Activated naive CD4-positive, alpha-beta T cell treated with anti-CD3 and anti-CD28 coated beads, Interleukin-2, amount 50 U/mL, for 72 hours (primary cell): ENCODE data around the gene ASB1. TPM values are rescaled to one million over a fixed set of nuclear protein-coding genes. Genes with fewer than 3 reads are reported as not detected.

ENCODE experiments used
- ATAC-seq, 2 donors: fragments of 150-1000 bp; cut with Tn5 transposase; 2 replicates each; pipeline ENCODE4 v1.10.0; 2021; ENCODE audit warnings: mild to moderate bottlenecking in 2 of 2, moderate library complexity in 2 of 2
- DNase-seq, 2 donors: peaks; one replicate each; pipeline ENCODE4 v3.0.0; 2021 to 2022; ENCODE audit warnings: low spot score in 2 of 2
- H3K27ac Mint-ChIP-seq, 2 donors: one replicate each; pipeline ENCODE4 v1.8.0; 2022; ENCODE audit warnings: mild to moderate bottlenecking in 2 of 2, mixed read lengths in 2 of 2
- H3K36me3 Mint-ChIP-seq, 2 donors: one replicate each; pipeline ENCODE4 v1.8.0; 2022; ENCODE audit warnings: mixed read lengths in 2 of 2
- H3K9me3 Mint-ChIP-seq, 2 donors: one replicate each; pipeline ENCODE4 v1.8.0; 2022; ENCODE audit warnings: mixed read lengths in 2 of 2
- total RNA-seq, 2 donors: library from RNA; stranded (reverse); gene quantifications; one replicate each; pipeline ENCODE4 v1.2.3, GENCODE V29; 2022

The ASB1 gene
- total RNA-seq, 2 donors from 2014 or later = 33.9 to 42.0 TPM

- peaks cover 12 to 18% of the 10 kb centered on the region in 2 donors for H3K36me3 Mint-ChIP-seq
- H3K9me3 Mint-ChIP-seq = peaks cover 6 to 12% of the 10 kb centered on the region in 2 donors
- no peak for ATAC-seq
- DNase-seq = no peak
- peak overlapping the region in 1 of 2 donors; percentile 41 for H3K27ac Mint-ChIP-seq
Observed at GRCh38 chr2:238465487-238466242, 38.9 kb downstream of the ASB1 start.

- peak overlapping the region in 1 of 2 donors; percentile 41 for H3K27ac Mint-ChIP-seq
- ATAC-seq = no peak
- H3K36me3 Mint-ChIP-seq = peaks cover 12 to 18% of the 10 kb centered on the region in 2 donors
- H3K9me3 Mint-ChIP-seq = peaks cover 6 to 12% of the 10 kb centered on the region in 2 donors
- no peak for DNase-seq
Observed at GRCh38 chr2:238466243-238466756, 39.6 kb downstream of the ASB1 start.

- peaks cover 6 to 12% of the 10 kb centered on the region in 2 donors for H3K9me3 Mint-ChIP-seq
- H3K36me3 Mint-ChIP-seq = peaks cover 13 to 20% of the 10 kb centered on the region in 2 donors
- H3K27ac Mint-ChIP-seq = no peak overlapping the region
- DNase-seq (no peak), ATAC-seq (no peak)
Observed at GRCh38 chr2:238467062-238467461, 40.3 kb downstream of the ASB1 start.

GRCh38 chr2:238467792-238468191 lies 41.1 kb downstream of the ASB1 start:
- no peak overlapping the region for H3K27ac Mint-ChIP-seq
- H3K9me3 Mint-ChIP-seq = peaks cover 13 to 17% of the 10 kb centered on the region in 2 donors
- no peak for DNase-seq
- no peak for ATAC-seq
- H3K36me3 Mint-ChIP-seq = peaks cover 20 to 23% of the 10 kb centered on the region in 2 donors

GRCh38 chr2:238469155-238469554 lies 42.4 kb downstream of the ASB1 start:
- ATAC-seq = no peak
- H3K27ac Mint-ChIP-seq = no peak overlapping the region
- DNase-seq = no peak
- H3K9me3 Mint-ChIP-seq = peaks cover 24 to 25% of the 10 kb centered on the region in 2 donors
- peaks cover 33 to 34% of the 10 kb centered on the region in 2 donors for H3K36me3 Mint-ChIP-seq

DNA sequence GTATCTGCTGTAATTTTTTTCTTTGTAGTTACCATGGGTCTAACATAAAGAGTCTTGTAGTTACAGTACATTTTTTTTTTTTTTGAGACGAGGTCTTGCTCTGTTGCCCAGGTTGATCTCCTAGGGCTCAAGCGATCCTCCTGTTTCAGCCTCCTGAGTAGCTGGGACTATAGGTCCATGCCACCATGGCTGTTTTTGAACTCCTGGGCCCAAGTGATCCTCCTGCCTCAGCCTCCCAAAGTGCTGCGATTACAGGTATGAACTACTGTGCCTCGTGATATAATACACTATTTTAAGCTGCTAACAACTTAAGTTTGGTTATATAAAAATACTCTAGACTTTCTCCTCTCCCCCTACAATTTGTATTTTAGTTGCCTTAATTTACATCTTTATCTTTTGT lies 46.3 kb downstream of the ASB1 start:
- H3K9me3 Mint-ChIP-seq = peaks cover 27 to 32% of the 10 kb centered on the region in 2 donors
- H3K36me3 Mint-ChIP-seq = peaks cover 39 to 46% of the 10 kb centered on the region in 2 donors
- ATAC-seq (no peak), DNase-seq (no peak)
- H3K27ac Mint-ChIP-seq = no peak overlapping the region

DNA sequence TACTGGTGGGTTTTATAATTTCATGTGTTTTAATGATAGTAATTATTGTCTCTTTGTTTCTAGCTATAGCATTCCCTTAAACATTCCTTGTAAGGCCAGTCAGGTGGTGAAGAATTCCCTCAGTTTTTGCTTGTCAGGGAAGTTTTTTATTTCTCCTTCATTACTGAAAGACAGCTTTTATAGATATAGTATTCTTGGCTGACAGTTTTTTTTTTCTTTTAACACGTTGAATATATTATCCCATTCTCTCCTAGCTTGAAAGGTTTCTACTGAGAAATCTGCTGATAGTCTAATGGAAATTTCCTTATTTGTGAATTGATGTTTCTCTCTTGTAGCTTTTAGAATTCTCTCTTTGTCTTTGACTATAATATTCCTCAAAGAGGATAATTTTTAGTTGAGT lies 46.8 kb downstream of the ASB1 start:
- DNase-seq (no peak), ATAC-seq (no peak)
- peaks cover 43 to 44% of the 10 kb centered on the region in 2 donors for H3K36me3 Mint-ChIP-seq
- H3K9me3 Mint-ChIP-seq = peaks cover 27 to 37% of the 10 kb centered on the region in 2 donors
- H3K27ac Mint-ChIP-seq = no peak overlapping the region

DNA sequence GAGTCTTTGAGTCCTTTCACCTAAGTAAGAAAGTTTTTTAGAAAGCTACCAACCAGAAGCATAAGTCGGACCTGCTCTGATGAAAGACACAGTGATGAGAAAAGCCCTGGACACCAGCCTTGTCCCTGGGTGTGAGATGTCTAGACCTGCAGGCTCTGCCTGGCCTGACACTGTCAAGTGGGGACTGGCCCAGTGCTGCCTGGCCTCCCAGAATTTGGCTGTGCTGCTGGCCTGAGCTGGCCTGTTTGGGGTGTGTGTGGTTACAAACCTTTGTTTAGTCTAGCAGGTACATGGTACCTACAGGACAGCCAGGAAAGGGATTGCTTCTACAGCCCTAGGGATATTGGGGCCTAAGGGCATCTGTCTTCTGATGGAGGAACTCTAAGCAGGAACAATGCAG lies 48.3 kb downstream of the ASB1 start:
- ATAC-seq (no peak), DNase-seq (no peak)
- Mint-ChIP-seq H3K9me3 (peaks cover 20 to 36% of the 10 kb centered on the region in 2 donors), H3K36me3 (peaks cover 32 to 35% of the 10 kb centered on the region in 2 donors), H3K27ac (no peak overlapping the region)

- no peak overlapping the region for H3K27ac Mint-ChIP-seq
- peaks cover 28 to 34% of the 10 kb centered on the region in 2 donors for H3K36me3 Mint-ChIP-seq
- peaks cover 19 to 41% of the 10 kb centered on the region in 2 donors for H3K9me3 Mint-ChIP-seq
- DNase-seq (no peak), ATAC-seq (no peak)
Observed at GRCh38 chr2:238475566-238475965, 48.8 kb downstream of the ASB1 start.

DNA sequence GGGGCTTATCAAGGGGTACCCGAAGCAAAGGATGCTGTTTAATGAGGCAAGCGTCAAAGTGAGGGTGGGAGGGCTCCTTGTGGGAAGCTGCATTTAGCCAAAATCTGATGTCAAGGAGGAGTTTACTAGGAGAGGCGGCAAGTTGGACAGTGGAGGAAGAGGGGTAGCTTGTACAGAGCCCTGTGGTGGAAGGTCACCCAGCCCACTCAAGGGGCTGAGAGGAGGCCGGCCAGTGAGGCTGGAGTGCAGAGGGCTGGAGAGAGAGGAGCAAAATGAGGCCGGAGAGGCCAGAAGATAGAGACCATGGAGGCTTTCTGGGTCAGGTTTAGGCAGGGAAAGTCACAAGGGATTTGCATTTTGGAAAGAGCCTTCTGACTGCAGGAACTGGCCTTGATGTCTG lies 49.5 kb downstream of the ASB1 start:
- H3K36me3 Mint-ChIP-seq = peaks cover 28 to 34% of the 10 kb centered on the region in 2 donors
- H3K9me3 Mint-ChIP-seq = peaks cover 19 to 42% of the 10 kb centered on the region in 2 donors
- H3K27ac Mint-ChIP-seq = peak overlapping the region in 1 of 2 donors; percentile 6
- DNase-seq (no peak), ATAC-seq (no peak)

GRCh38 chr2:238478216-238478615 lies 51.5 kb downstream of the ASB1 start:
- DNase-seq (no peak), ATAC-seq (no peak)
- Mint-ChIP-seq H3K36me3 (peaks cover 21 to 23% of the 10 kb centered on the region in 2 donors), H3K27ac (no peak overlapping the region), H3K9me3 (peaks cover 12 to 31% of the 10 kb centered on the region in 2 donors)

DNA sequence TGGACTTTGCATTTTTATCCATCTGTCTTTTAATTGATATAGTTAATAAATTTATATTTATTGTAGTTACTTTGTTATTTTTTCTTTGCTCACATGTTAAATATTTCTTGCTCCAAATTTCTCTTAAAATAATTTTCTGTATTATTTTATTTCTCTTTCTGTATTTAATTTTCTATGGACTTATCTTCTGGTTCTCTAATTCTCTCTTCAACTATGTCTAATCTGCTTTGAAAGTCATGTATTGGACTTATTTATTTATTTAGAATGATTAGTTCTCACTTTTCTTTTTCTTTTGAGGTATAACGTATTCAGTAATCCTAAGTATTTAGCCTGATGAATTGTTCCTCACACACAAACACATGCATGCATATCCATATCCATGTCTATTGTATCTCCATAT lies 53.1 kb downstream of the ASB1 start:
- no peak for DNase-seq
- H3K27ac Mint-ChIP-seq = no peak overlapping the region
- peaks cover 7 to 19% of the 10 kb centered on the region in 2 donors for H3K9me3 Mint-ChIP-seq
- no peak for ATAC-seq
- peaks cover 7% of the 10 kb centered on the region in 2 donors for H3K36me3 Mint-ChIP-seq

DNA sequence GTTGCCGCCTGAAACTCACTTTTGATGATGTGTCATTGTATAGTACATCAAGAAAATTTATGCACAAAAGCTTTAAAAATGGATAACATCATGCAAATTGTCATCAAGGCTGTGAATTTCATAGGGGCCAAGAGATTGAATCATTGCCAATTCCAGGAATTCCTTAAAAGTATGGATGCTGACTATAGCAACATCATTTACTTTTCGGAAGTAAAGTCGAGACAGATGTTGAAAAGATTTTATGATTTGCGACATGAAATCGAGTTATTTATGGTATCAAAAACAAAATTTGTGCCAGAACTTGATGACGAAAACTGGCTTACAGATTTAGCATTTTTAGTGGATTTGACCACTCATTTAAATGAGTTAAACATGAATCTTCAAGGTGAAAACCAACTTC lies 56.3 kb downstream of the ASB1 start:
- Mint-ChIP-seq H3K36me3 (peaks cover 0 to 7% of the 10 kb centered on the region in 2 donors), H3K9me3 (peaks cover 5 to 17% of the 10 kb centered on the region in 2 donors), H3K27ac (no peak overlapping the region)
- DNase-seq (no peak), ATAC-seq (no peak)

DNA sequence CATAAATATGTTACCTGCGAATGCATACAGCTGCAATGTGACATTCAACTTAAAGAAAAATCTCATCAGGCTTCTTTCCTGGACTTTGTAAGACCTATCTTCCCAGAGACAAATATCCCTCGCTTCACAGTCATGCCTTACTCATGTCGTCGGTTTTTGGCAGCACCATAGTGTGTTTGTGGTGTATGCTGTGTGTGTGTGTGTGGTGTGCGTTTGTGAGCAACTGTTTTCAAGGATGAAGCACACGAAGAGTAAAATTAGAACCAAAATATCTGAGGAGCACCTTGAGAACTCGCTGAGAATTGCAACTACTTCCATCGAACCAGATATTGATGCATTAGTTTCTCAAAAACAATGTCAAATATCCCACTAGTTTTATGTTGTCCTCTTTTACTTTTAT lies 56.9 kb downstream of the ASB1 start:
- Mint-ChIP-seq H3K36me3 (peaks cover 0 to under 1% of the 10 kb centered on the region in 2 donors), H3K9me3 (peaks cover 5 to 11% of the 10 kb centered on the region in 2 donors), H3K27ac (no peak overlapping the region)
- DNase-seq (no peak), ATAC-seq (no peak)

DNA sequence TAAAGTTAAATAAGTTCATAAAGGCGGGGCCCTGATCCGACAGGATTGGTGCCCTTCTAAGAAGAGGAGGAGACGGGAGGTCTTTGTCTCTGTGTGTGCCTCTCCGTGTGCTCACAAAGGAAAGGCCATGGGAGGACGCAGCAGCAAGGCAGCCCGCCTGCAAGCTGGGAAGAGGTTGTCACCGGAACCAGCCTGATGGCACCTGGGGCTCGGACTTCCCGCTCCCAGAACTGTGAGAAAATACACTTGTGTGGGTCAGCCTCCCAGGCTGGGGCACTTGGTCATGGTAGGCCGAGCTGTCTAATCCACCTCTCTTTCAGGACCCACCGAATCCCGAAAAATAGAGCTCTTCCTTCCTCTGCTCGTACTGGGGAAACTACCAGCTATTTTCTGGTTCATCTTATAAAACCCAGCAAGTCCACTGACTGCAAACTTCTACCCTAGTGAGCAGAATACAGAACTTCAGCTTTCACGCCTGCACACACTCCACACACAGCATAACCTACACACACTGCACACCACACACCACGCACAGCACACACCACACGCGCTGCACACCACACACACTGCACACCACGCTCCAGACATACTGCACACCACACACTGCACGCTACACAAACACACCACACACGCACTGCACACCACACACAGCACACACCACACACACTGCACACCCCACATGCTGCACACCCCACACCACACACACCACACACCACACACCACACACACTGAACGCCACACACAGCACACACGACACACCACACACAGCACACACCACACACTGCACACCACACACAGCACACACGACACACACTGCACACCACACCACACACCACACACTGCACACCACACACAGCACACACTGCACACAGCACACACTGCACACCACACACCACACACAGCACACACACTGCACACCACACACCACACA lies 58.1 kb downstream of the ASB1 start:
- H3K27ac Mint-ChIP-seq = no peak overlapping the region
- ATAC-seq (no peak), DNase-seq (no peak)
- H3K36me3 Mint-ChIP-seq = no peaks in the 10 kb centered on the region
- peaks cover 5 to 9% of the 10 kb centered on the region in 2 donors for H3K9me3 Mint-ChIP-seq

DNA sequence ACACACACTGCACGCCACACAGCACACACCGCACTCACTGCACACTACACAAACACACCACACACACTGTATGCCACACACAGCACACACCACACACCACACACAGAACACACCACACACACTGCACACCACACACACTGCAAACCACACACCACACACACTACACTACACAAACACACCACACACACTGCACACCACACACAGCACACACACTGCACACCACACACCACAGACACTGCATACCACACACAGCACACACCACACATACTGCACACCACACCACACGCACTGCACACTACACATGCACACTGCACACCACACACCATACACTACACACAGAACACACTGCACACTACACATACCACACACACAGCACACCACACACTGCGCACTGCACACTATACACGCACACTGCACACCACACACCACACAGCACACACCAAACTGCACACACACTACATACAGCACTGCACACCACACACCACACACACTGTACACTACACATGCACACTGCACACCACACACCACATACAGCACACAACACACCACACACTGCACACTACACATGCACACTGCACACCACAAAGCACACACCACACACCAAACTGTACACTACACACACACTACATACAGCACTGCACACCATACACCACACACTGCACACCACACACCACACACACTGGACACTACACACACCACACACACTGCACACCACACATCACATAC lies 59.6 kb downstream of the ASB1 start:
- ATAC-seq (no peak), DNase-seq (no peak)
- H3K27ac Mint-ChIP-seq = no peak overlapping the region
- H3K36me3 Mint-ChIP-seq = no peaks in the 10 kb centered on the region
- no peaks in the 10 kb centered on the region for H3K9me3 Mint-ChIP-seq
